Mesenteric fat pad (tissue), 1 donor: ENCODE measurements around the gene HTT. TPM values are rescaled to one million over a fixed set of nuclear protein-coding genes. Genes with fewer than 3 reads are reported as not detected.

Experiments used
- DNase-seq: peaks from one replicate; pipeline ENCODE4 v3.0.0-alpha.2; 2020; ENCODE audit warnings: low spot score
- long read RNA-seq: library from polyadenylated mRNA; unstranded; transcript quantifications from one replicate; pipeline ENCODE4 v2.0.0, GENCODE V29; 2020
- total RNA-seq: library from RNA; stranded (reverse); fragmentation: NEBNext Ultra II Directional; extraction: Animal tissue kit (Norgen Biotek cat#: 25700); gene quantifications from one replicate; pipeline ENCODE4 v1.2.1, GENCODE V29; 2021
- donor health status: DM: yes; HTN: yes; CAD: no.

HTT gene
- total RNA-seq: 56.5 TPM
- long read RNA-seq, partial matches to known transcripts: 58 of 78 reads
- long read RNA-seq, other reads (novel, unspliced or antisense): 20 of 78 reads

GRCh38 chr4:3074078-3074845 lies at the start of gene HTT, which contains the start of gene HTT-AS:
Gene HTT (plus strand): TSS chr4:3074681. CDS start chr4:3074826, 145 bp downstream.
Gene HTT-AS (minus strand): TSS chr4:3074538.
- peak; percentile 99 for DNase-seq

DNA sequence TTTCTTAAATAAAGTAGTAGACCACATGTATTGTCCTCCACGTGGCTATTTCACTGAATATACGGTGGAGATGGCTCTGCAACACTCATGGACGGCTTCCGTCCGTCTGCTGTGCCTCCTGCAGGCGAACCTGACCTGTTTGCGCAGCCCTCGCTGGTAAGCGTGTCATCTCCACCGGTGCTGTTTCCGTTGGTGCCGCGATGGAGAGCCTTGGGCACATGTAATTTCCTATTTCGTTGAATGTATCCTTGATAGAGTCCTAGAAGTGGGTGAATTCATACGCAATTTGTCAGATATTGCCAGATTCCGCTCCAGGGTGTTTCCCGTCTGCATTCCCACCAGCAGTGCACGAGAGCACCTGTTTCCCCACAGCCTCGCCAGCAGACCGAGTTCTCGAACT lies 48.6 kb upstream of the HTT start:
- no peak for DNase-seq

GRCh38 chr4:3026540-3026939 lies 47.9 kb upstream of the HTT start:
- no peak for DNase-seq

DNA sequence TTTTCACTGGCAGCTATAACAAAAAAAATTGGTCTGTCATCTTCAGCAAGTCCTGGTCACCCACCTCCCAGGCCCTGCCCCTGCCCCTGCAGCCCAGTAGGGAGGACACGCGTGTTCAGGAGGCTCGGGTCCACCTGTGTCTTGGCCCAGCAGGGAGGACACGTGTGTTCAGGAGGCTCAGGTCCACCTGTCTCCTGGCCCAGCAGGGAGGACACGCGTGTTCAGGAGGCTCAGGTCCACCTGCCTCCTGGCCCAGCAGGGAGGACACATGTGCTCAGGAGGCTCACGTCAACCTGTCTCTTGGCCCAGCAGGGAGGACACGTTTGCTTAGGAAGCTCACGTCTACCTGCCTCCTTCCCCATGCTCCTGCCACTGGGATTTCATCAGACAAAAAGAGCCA lies 45.0 kb upstream of the HTT start:
- peak; percentile 59 for DNase-seq

- peak; percentile 85 for DNase-seq
These were observed 43.7 kb upstream of the HTT start for GRCh38 chr4:3030566-3031356.

DNA sequence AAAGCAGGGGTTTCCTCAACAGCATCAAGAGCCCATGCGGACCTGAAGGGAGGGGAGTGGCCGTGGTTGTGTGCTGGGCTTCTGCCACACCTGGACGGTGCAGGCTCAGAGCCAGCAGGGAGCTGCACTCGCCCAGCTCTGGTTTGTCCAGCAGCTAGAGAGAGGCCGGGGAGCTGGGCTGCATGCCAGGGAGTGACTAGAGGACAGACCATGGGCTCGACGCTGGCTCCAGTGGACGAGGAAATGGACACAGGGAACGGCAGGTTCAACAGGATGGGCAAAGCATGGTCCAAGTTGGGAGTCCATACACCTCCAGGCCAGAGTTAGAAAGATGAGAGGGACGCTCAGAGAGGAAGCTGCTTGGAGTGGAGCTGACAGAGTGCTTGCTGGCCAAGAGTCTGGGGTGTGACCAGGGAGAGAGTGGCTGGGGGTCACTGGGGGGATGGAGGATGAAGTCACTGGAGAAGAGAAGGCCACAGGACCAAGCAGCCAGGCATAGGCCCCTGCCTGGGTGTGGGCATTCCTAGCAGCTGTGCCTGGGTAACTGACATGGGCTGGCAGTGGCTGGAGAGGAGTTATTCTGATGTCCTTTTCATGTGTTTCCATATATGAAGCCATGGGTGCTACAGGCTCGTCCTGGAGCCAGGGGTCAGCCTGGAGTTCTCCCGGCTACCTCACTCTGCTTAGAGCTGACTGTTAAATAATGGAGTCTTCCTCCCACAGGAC lies 43.0 kb upstream of the HTT start:
- DNase-seq: peak; percentile 51

- no peak for DNase-seq
These were observed 40.2 kb upstream of the HTT start for GRCh38 chr4:3034231-3034630.

DNA sequence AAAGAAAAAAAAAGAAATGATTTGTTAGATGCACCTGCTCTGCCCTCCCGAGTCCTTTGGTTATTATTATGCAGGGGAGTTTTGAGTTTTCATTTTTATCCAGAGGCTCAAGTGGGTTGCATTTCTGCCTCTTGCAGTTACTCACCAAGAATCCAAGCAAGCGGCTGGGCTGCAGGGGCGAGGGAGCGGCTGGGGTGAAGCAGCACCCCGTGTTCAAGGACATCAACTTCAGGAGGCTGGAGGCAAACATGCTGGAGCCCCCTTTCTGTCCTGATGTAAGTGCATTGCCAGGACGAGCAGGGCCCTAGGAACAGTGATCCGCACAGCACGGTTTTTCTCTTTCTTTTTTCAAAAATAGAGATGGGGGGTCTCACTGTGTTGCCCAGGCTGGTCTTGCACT lies 39.2 kb upstream of the HTT start:
- peak; percentile 24 for DNase-seq

- DNase-seq: peak; percentile 41
These were observed 38.8 kb upstream of the HTT start for GRCh38 chr4:3035674-3036073.

DNA sequence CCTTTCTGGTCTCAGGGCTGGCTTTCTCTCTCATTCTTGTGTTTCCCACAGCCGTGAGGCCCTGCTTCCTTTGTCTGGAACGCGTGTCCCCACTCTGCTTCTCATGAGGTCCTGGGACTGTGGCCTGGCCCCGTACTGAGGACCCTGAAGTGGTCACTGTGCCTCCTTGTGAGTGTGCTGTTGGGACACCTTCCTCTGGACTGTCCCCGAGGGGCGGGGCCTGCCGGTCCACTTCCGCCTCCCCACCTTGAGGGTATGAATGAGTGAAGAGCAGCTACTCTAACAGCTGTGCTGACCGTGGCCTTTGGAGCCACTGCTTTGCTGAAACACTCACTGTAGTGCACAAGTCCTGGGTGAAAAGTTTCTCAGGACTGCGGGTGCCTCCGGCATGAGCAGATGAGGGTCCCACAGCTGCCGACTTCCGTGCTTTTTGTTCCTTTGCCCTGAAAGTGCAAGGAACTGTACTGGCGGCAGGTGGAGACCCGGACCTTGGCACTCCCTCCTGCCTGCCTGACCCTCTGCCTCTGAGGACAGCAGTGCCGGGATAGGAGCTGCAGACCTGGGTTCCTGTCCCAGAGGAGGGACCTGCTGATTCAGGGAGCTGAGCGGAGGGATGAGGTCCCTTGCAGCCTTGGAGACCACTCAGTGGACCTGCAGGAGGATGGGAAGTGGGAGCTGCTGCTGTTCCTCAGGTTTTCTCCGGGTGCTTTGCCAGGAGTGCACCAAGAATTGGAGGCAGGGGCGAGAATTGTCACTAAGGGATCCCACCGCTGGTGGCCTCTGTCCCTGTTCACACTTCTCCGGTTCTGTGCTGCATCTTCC lies 38.1 kb upstream of the HTT start:
- peak; percentile 75 for DNase-seq

DNA sequence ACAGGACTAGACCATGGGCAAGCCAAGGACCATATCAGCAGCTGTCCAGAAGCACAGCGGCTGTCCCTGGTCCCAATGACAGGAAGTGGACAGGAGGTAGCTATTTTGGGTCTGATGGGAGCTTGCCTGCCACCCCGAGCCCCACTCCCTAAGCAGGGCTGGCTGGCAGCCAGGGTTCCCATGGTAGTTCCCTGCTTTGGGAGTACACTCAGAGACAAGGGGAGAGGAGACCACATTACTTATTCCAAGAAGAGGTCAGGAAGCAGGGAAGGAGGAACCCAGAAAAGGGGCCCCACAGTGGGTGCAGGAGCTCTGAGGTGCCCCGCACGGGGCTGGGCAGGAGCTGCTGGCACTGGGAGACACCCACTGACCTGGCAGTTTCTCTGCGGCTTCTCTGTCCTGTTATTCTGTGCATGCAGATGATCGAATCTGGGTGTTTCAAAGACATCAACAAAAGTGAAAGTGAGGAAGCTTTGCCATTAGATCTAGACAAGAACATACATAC lies 36.5 kb upstream of the HTT start:
- peak; percentile 88 for DNase-seq

DNA sequence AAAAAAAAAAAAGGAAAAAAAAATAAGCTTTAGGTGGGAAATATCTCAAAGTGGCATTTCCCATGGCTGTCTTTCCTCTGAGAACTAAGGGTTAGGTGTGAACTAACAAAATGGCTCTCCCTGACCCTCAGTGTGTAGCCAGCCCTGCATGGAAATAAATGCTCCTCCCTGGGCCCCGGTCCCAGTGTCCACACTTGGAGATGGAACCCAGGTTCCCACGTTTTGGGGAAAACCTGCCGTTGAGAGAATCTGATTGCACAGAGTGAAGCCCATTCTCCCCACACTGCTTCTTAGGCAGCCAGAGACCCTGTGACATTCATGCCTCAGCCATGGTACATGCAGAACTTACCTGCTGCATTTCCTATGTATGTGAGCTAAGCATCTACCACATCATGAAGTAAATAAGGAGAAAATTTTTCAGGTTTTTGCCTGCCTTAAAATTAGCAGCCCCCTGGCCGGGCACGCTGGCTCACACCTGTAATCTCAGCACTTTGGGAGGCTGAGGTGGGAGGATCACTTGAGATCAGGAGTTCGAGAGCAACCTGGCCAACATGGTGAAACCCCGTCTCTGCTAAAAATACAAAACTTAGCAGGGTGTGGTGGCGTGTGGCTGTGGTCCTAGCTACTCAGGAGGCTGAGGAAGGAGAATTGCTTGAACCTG lies 34.6 kb upstream of the HTT start:
- DNase-seq: peak; percentile 30

DNA sequence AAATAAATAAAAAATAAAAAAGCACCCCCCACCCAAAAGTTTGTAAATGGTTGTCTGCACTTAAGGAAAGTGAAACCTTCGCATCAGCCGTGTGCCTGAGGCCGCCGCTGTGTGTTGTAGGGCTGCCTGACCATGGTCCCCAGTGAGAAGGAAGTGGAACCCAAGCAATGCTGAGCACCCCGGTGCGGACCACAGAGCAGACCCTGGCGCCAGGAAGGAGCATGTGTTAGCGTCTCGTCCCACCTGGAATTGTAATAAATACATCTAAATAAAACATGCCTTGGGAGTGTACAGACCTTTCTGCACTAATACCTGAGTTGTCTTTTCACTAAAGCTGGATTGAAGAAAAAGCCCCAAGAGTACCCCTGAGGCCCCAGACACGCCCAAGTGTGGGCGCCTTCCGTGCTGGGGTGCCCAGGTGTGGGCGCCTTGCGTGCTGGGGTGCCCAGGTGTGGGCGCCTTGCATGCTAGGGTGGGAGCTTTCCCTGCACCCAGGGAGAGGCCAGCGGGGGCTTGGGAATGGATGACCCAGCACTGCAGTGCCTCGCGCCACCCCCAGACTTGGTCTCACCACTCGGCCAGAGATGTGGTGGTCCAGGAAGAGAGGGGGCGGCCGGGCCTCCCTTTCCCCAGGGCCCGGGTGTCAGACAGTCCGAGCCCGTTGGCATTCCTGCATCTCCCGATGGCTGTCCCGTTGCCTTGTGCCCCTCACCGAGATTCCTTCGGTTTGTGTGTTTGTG lies 33.9 kb upstream of the HTT start:
- DNase-seq: peak; percentile 89

DNA sequence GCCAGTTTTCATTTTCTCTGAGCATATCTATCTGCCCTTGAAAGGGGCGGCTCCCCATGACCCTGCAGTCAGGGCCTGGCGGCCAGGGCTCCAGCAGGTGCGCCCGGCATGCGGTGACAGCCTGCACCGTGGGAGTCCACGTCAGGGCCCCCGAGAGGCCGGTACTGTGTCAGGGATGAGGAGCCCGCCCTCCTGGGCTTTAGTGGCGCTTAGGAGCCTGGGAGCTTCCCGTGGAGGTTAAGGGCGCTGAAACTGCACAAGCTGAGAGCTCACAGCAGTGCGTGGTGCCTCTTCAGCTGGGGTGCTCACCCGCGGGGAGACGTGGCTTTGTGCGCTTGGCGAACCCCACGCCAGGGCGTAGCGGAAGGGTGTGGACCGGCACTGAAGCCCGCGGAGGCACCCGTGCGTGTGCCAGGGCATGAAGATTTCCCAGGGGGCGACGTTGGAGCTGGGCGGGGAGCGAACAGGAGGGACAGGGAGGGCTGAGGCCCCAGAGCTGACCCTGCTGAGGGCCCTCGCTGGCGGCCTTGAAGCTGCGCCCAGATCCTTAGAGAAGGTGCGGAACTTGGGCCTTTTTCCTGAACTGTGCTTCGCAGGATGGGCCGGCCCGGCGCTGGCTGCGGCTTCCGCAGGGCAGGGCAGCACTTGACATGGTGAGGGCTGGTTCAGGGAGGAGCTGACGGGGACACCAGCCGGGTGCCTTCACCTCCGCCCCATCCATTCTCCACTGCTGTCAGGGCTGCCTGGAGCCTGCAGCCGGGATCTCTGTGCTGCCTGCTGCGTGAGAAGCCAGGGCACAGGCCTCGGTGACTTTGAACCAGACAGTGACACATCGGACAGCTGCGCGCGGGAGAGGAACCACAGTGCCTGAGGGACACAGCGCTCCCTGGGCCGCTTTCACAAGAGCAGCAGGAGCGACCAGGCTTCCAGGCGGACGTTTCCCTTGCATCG lies 33.0 kb upstream of the HTT start:
- DNase-seq: peak; percentile 92

GRCh38 chr4:3042226-3042625 lies 32.3 kb upstream of the HTT start:
- DNase-seq: no peak

DNA sequence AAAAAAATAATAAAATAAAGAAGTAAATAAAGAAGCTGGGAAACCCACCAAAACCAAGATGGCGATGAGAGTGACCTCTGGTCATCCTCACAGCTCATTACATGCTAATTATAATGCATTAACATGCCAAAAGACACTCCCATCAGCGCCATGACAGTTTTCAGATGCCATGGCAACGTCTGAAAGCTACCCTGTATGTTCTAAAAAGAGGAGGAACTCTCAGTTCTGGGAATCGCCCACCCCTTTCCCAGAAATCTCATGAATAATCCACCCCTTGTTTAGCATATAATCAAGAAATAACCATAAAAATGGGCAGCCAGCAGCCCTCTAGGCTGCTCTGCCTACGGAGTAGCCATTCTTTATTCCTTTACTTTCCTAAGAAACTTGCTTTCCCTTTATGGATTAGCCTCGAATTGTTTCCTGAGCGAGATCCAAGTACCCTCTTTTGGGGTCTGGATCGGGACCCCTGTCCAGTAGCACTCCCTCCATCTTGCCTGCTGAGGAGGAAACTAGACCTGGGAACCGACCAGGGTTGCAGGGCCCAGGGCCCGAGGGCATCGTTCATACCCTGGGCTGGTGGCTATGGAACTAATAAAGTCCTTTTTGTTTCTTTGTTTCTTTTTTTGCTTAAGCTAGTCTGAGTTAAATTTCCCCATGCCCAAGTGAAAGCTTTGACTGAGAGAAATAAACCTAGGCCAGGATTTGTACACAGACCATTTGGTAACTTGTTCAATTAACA lies 31.0 kb upstream of the HTT start:
- peak; percentile 75 for DNase-seq
